K562 (cell line): ENCODE data around the gene TOMT. TPM values are rescaled to one million over a fixed set of nuclear protein-coding genes. Genes with fewer than 3 reads are reported as not detected.

ENCODE experiments used
- ATF2 ChIP-seq: sonication (generic); formaldehyde crosslinking; IDR thresholded peaks from 2 replicates; pipeline ENCODE4 v1.8.1; 2022; ENCODE audit warnings: missing genetic modification reagents
- BCL6 ChIP-seq: fragments of 250-450 bp; sonication (Bioruptor Pico); IDR thresholded peaks from 2 replicates; pipeline ENCODE4 v1.4.0; 2020
- BMI1 ChIP-seq: fragments of 150-350 bp; IDR thresholded peaks from 2 replicates; pipeline ENCODE4 v1.6.1; 2014; ENCODE audit warnings: low read length
- CHCHD3 ChIP-seq: fragments of 250-450 bp; sonication (Bioruptor Pico); IDR thresholded peaks from 2 replicates; pipeline ENCODE4 v2.1.2; 2022; ENCODE audit warnings: mild to moderate bottlenecking
- CSDE1 ChIP-seq, 2 experiments: fragments of 450-650 bp; IDR thresholded peaks; 2 replicates each; pipeline ENCODE4 v1.6.1; 2016; ENCODE audit warnings: mild to moderate bottlenecking in 1 of 2
- HCFC1 ChIP-seq: IDR thresholded peaks from 2 replicates; pipeline ENCODE4 v1.6.1; 2012; ENCODE audit warnings: low read depth, low read length, improper control_type of control experiment
- HDAC1 ChIP-seq, 2 experiments: fragments of 450-650 bp; IDR thresholded peaks; 2 replicates each; pipeline ENCODE4 v1.6.1; 2016 to 2017; ENCODE audit warnings: inconsistent platforms in 1 of 2, mild to moderate bottlenecking in 1 of 2, moderate library complexity in 1 of 2
- HDAC3 ChIP-seq: fragments of 450-650 bp; IDR thresholded peaks from 2 replicates; pipeline ENCODE4 v1.6.1; 2018; ENCODE audit warnings: borderline replicate concordance, mild to moderate bottlenecking, moderate library complexity; ENCODE audit not compliant: partially characterized antibody
- IRF1 ChIP-seq: sonication (generic); formaldehyde crosslinking; IDR thresholded peaks from 2 replicates; pipeline ENCODE4 v1.8.0; 2022; ENCODE audit warnings: missing genetic modification reagents, mild to moderate bottlenecking, borderline replicate concordance
- JUND ChIP-seq, 2 experiments: IDR thresholded peaks; 2 replicates in 1 of 2; 3 replicates in 1 of 2; pipeline ENCODE4 v1.6.1; 2011; ENCODE audit warnings: borderline replicate concordance in 2 of 2, low read depth in 2 of 2, low read length in 2 of 2, improper control_type of control experiment in 1 of 2, missing biosample characterization in 1 of 2, missing genetic modification characterization in 1 of 2, missing genetic modification reagents in 1 of 2
- MEF2A ChIP-seq: IDR thresholded peaks from 2 replicates; pipeline ENCODE4 v1.6.1; 2011; ENCODE audit warnings: low read depth, mild to moderate bottlenecking, low read length, moderate library complexity; ENCODE audit not compliant: control insufficient read depth
- NFRKB ChIP-seq: fragments of 450-650 bp; IDR thresholded peaks from 2 replicates; pipeline ENCODE4 v1.6.1; 2016; ENCODE audit warnings: low read depth
- NONO ChIP-seq, 2 experiments: fragments of 200-400 bp in 1 of 2; fragments of 450-650 bp in 1 of 2; formaldehyde crosslinking in 1 of 2; IDR thresholded peaks; 2 replicates each; pipeline ENCODE4 v1.6.1; 2017; ENCODE audit warnings: low read depth in 2 of 2, mild to moderate bottlenecking in 2 of 2, moderate library complexity in 2 of 2, low read length in 1 of 2
- RBBP5 ChIP-seq: fragments of 200-600 bp; sonication (generic); IDR thresholded peaks from 2 replicates; pipeline ENCODE4 v1.6.1; 2012; ENCODE audit warnings: borderline replicate concordance, mild to moderate bottlenecking, low read length, control low read depth, inconsistent platforms; ENCODE audit not compliant: insufficient read depth, poor library complexity, severe bottlenecking
- ZBED1 ChIP-seq: IDR thresholded peaks from 2 replicates; pipeline ENCODE4 v1.6.1; 2014
- ZNF197 ChIP-seq: fragments of 200-800 bp; sonication (Bioruptor generic); IDR thresholded peaks from 2 replicates; pipeline ENCODE4 v1.6.1; 2016; ENCODE audit warnings: low read depth, missing genetic modification characterization, missing compliant biosample characterization
- ZNF592 ChIP-seq: fragments of 450-650 bp; IDR thresholded peaks from 2 replicates; pipeline ENCODE4 v1.6.1; 2017; ENCODE audit warnings: antibody characterized with exemption, mild to moderate bottlenecking
- ZNF644 ChIP-seq: fragments of 200-800 bp; sonication (Bioruptor generic); IDR thresholded peaks from 2 replicates; pipeline ENCODE4 v1.6.1; 2016; ENCODE audit warnings: low read depth, missing genetic modification characterization, missing compliant biosample characterization
- ZNF655 ChIP-seq: fragments of 250-450 bp; sonication (Bioruptor Pico); IDR thresholded peaks from 2 replicates; pipeline ENCODE4 v1.5.0; 2021
- polyA plus RNA-seq, 8 experiments: library from polyadenylated mRNA; depleted of rRNA in 4 of 8; stranded (reverse) in 5 of 8; unstranded in 3 of 8; fragments of >200 nt; fragmentation: Nextera tagmentation in 2 of 8; fragmentation: Illumina TruSeq in 1 of 8; extraction: Ambion mirVana in 2 of 8; extraction: Trizol in 1 of 8; gene quantifications; 2 replicates each; pipeline versions ENCODE4 v1.2.1 to v1.2.3, GENCODE V29; 2011 to 2014; ENCODE audit warnings: inconsistent platforms in 1 of 8, missing spikeins in 1 of 8
- total RNA-seq, 7 experiments: library from RNA; depleted of rRNA in 6 of 7; stranded (reverse); fragments of >200 nt in 6 of 7; fragmentation: Illumina TruSeq in 2 of 7; extraction: Trizol in 2 of 7; gene quantifications; 2 replicates each; pipeline versions ENCODE4 v1.2.1 to v1.2.3, GENCODE V29; 2011 to 2021; ENCODE audit warnings: low replicate concordance in 1 of 7

Gene TOMT
- total and polyA plus RNA-seq, 9 of the 15 experiments (the other 6 are each of a cell fraction or from before 2014, with no cell fraction given), result not detected

- 0 out of 2 replicates have a peak, but pooled peaks have one; percentile 38 for TF ChIP-seq ZNF592
- no peak for TF ChIP-seq BCL6 (CRISPR knock-in tag)
- no peak for TF ChIP-seq CHCHD3 (CRISPR knock-in tag)
- 0 out of 4 replicates have a peak, but pooled peaks of 1 of the 2 experiments have one; percentile 20 for TF ChIP-seq NONO (IDR thresholded peaks at IDR 0.05; ENCODE audit: low read depth in 2 of 2, low read length in 1 of 2)
- TF ChIP-seq HCFC1, result no peak
- TF ChIP-seq MEF2A, result no peak
- TF ChIP-seq CSDE1 (IDR thresholded peaks at IDR 0.05), result no peak
- TF ChIP-seq HDAC1 (IDR thresholded peaks at IDR 0.05), result no peak
- no peak for TF ChIP-seq ZNF655
- no peak for TF ChIP-seq JUND (IDR thresholded peaks at IDR 0.05; ENCODE audit: borderline replicate concordance, low read depth, low read length)
- TF ChIP-seq JUND (tag; IDR thresholded peaks at IDR 0.05; ENCODE audit: borderline replicate concordance, low read depth, low read length), result peak; percentile 49; the same call in 1 of the 3 replicates
- TF ChIP-seq IRF1 (CRISPR knock-in tag), result no peak
- no peak for TF ChIP-seq ATF2
- no peak for TF ChIP-seq ZBED1
- TF ChIP-seq ZNF644 (tag), result 0 out of 2 replicates have a peak, but pooled peaks have one; percentile 25
- no peak for TF ChIP-seq RBBP5
- peak; percentile 53 for TF ChIP-seq HDAC3
- TF ChIP-seq NFRKB, result peak; percentile 15; the same call in 1 of the 2 replicates
- no peak for TF ChIP-seq BMI1
- 0 out of 2 replicates have a peak, but pooled peaks have one; percentile 19 for TF ChIP-seq ZNF197 (CRISPR knock-in tag)
These were observed 5.8 kb downstream of the TOMT start (continued) for GRCh38 chr11:72111300-72112142.
